Measurements from ENCODE around the gene RETN.

Gene RETN

DNA sequence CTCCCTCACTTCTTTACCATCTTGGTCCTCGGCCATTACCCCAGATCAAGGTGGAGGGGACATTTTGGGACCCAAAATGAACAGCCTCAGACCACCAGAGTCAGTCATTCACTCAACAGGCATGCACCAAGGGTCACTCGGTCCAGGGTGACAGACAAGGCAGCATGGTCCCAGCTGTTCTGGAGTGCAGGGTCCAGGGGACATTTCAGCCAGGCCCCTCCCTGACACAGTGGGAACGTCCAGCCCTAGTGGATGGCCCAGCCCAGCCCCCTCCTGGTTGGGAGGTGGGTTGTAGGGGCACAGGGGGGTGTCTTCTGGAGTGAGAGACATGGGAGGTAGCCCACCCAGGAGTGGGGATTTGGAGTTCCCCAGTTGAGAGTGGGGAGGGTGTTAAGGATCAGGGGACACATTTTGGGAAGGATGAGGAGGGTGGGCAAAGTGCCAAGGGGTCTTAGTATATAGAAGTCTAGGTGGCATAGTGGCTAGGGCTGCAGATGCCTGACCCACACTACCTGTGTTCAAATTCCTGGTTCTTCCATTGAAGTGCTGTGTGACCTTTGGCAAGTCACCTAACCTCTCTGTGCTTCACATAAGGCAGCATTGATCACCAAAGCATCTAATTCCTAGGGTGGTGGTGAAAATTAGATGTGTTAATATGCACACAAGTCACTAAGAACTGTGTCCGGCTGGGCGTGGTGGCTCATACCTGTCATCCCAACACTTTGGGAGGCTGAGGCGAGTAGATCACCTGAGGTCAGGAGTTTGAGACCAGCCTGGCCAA, 35.6 kb downstream of the RETN start:
- Histone ChIP-seq H3K36me3 (ENCODE audit: insufficient read depth) (no peaks in the 10 kb centered on the region), H3K9ac (no peak overlapping the region), H3K27ac (no peak overlapping the region), H3K79me2 (ENCODE audit: insufficient read depth, low read depth) (no peaks in the 10 kb centered on the region), H3K4me1 (ENCODE audit: low read depth, poor library complexity, severe bottlenecking) (no peaks in the 10 kb centered on the region), H4K20me1 (ENCODE audit: insufficient read depth) (no peaks in the 10 kb centered on the region), H3K4me3 (IDR thresholded peaks at IDR 0.05; ENCODE audit: insufficient read depth, low read depth, low read length) (no peak overlapping the region), H3K27me3 (ENCODE audit: insufficient read depth, low read depth) (peaks cover 43% of the 10 kb centered on the region; the same call in 1 of the 2 replicates), H3K4me2 (no peak overlapping the region), H2AFZ (ENCODE audit: low read depth) (no peak overlapping the region)
- TF ChIP-seq, protein P1, sequence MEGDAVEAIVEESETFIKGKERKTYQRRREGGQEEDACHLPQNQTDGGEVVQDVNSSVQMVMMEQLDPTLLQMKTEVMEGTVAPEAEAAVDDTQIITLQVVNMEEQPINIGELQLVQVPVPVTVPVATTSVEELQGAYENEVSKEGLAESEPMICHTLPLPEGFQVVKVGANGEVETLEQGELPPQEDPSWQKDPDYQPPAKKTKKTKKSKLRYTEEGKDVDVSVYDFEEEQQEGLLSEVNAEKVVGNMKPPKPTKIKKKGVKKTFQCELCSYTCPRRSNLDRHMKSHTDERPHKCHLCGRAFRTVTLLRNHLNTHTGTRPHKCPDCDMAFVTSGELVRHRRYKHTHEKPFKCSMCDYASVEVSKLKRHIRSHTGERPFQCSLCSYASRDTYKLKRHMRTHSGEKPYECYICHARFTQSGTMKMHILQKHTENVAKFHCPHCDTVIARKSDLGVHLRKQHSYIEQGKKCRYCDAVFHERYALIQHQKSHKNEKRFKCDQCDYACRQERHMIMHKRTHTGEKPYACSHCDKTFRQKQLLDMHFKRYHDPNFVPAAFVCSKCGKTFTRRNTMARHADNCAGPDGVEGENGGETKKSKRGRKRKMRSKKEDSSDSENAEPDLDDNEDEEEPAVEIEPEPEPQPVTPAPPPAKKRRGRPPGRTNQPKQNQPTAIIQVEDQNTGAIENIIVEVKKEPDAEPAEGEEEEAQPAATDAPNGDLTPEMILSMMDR (conservative IDR thresholded peaks at IDR 0.05; ENCODE audit: low read depth, low read length), result no peak

DNA sequence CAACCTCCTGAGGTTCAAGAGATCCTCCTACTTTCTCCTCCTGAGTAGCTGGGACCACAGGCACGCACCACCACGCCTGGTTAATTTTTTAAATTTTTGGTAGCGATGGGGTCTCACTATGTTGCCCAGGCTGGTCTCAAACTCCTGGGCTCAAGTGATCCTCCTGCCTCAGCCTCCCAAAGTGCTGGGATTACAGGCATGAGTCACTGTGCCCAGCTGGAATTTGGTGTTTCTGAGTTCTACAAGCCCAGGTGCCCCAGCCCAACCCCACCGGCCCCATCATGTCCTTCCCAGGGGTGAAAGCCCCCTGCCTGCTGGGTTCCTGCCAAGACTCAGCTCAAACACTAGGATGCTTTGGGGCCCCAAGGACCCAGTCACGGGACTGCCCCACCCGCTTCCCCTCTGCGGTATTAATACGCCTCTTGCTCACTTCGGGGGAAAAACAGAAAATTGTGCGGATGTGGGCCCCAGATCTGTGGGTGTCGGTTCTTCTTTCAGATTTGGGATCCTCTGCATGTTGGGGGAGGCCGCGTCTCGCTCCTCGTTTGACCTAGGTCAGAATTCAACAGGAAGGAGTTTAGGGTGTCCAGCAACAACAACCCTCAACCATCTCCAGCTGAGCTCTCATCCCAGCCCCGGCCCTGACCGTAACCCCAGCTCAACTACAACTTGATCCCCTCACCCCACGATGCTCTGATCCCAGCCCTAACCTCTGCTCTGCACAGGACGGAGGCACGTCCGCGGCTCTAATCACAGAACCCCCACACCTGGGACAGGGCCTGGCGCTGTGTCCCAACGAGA, 36.7 kb downstream of the RETN start:
- H3K79me2 ChIP-seq (ENCODE audit: insufficient read depth, low read depth), result no peaks in the 10 kb centered on the region
- H3K27me3 ChIP-seq (ENCODE audit: insufficient read depth, low read depth), result peaks cover 52% of the 10 kb centered on the region; the same call in 1 of the 2 replicates
- H3K4me3 ChIP-seq (IDR thresholded peaks at IDR 0.05; ENCODE audit: insufficient read depth, low read depth, low read length), result no peak overlapping the region
- H3K4me2 ChIP-seq, result no peak overlapping the region
- H3K9ac ChIP-seq, result no peak overlapping the region
- no peaks in the 10 kb centered on the region for H3K36me3 ChIP-seq (ENCODE audit: insufficient read depth)
- no peak overlapping the region for H3K27ac ChIP-seq
- TF ChIP-seq, protein P1 (conservative IDR thresholded peaks at IDR 0.05; ENCODE audit: low read depth, low read length), result no peak
- no peaks in the 10 kb centered on the region for H4K20me1 ChIP-seq (ENCODE audit: insufficient read depth)
- no peaks in the 10 kb centered on the region for H3K4me1 ChIP-seq (ENCODE audit: low read depth, poor library complexity, severe bottlenecking)
- H2AFZ ChIP-seq (ENCODE audit: low read depth), result no peak overlapping the region

DNA sequence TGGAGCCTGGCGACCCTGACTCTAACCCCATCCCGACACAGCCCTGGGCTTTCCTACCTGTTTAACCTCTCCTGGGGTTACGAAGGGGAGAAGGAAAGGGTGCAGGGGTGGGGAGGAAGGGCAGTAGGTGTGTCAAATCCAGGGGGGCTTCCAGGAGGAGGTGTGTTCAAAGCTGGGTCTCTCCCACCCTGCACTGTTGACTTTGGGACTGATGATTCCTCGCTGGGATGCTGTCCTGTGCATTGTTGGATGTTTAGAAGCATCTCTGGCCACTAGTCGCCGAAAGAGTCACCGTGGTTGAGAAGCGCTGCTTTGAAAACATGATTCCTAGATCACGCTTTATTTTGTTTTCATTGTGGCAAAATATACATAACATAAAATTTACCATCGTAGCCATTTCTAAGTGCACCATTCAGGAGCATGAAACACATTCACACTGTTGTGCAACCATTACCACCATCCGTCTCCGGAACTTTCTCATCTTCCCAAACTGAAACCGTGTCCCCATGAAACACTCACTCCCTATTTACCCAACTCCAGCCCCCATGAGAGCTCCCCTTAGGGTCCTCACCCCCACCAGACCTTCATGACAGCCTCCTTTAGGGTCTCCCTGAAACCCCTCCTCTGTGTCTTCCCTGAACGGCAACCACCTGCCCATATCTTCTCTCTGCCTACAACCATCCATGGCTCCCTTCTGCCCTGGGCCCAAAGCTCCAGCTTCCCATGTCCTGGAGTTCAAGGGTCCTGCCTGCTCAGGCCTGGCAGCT, 37.5 kb downstream of the RETN start:
- Histone ChIP-seq H4K20me1 (ENCODE audit: insufficient read depth) (no peaks in the 10 kb centered on the region), H3K4me3 (IDR thresholded peaks at IDR 0.05; ENCODE audit: insufficient read depth, low read depth, low read length) (no peak overlapping the region), H3K27me3 (ENCODE audit: insufficient read depth, low read depth) (peaks cover 53% of the 10 kb centered on the region; the same call in 1 of the 2 replicates), H2AFZ (ENCODE audit: low read depth) (no peak overlapping the region), H3K79me2 (ENCODE audit: insufficient read depth, low read depth) (no peaks in the 10 kb centered on the region), H3K4me1 (ENCODE audit: low read depth, poor library complexity, severe bottlenecking) (no peaks in the 10 kb centered on the region), H3K27ac (no peak overlapping the region), H3K36me3 (ENCODE audit: insufficient read depth) (no peaks in the 10 kb centered on the region), H3K4me2 (no peak overlapping the region), H3K9ac (no peak overlapping the region)
- TF ChIP-seq, protein P1 (conservative IDR thresholded peaks at IDR 0.05; ENCODE audit: low read depth, low read length), result no peak

DNA sequence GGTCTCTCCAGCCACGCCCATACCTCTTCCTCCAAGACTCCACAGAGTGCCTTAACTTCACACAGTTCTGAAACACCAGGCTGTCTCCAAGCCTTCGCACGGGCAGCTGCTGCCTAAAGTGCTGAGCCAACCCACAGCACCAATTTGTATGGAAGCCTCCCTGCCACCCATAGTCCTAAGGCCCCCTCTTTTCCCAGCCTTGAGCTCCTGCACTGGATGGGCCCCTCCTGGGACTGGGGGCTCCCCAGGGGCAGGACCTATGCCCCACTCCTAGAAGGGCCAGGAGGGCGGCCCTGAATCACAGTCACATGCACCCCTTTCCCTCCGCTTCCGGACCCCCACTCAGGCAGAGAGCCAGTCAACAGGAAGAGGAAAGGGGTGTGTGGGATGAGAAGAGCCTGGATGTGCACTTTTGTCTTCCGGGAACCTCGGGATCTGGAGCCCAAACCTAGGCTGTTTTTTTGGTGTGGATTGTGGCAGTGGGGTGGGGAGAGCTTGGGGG, 38.2 kb downstream of the RETN start:
- H3K4me3 ChIP-seq (IDR thresholded peaks at IDR 0.05; ENCODE audit: insufficient read depth, low read depth, low read length), result no peak overlapping the region
- H3K27ac ChIP-seq, result no peak overlapping the region
- H3K4me2 ChIP-seq, result no peak overlapping the region
- H3K36me3 ChIP-seq (ENCODE audit: insufficient read depth), result no peaks in the 10 kb centered on the region
- H3K9ac ChIP-seq, result no peak overlapping the region
- H3K4me1 ChIP-seq (ENCODE audit: low read depth, poor library complexity, severe bottlenecking), result no peaks in the 10 kb centered on the region
- H3K27me3 ChIP-seq (ENCODE audit: insufficient read depth, low read depth), result peaks cover 51% of the 10 kb centered on the region; the same call in 1 of the 2 replicates
- TF ChIP-seq, protein P1 (conservative IDR thresholded peaks at IDR 0.05; ENCODE audit: low read depth, low read length), result no peak
- no peaks in the 10 kb centered on the region for H3K79me2 ChIP-seq (ENCODE audit: insufficient read depth, low read depth)
- H2AFZ ChIP-seq (ENCODE audit: low read depth), result no peak overlapping the region
- no peaks in the 10 kb centered on the region for H4K20me1 ChIP-seq (ENCODE audit: insufficient read depth)

Measured in KMS-11 (cell line).